GM12874 (cell line): ENCODE results near the gene S100A16.

ENCODE experiments used
- TF ChIP-seq, protein P1 (sequence below): IDR thresholded peaks from 2 replicates; pipeline ENCODE4 v1.5.1; 2011; ENCODE audit warnings: low read depth, mild to moderate bottlenecking, control low read depth, low read length, moderate library complexity; ENCODE audit not compliant: insufficient read depth

Gene S100A16

DNA sequence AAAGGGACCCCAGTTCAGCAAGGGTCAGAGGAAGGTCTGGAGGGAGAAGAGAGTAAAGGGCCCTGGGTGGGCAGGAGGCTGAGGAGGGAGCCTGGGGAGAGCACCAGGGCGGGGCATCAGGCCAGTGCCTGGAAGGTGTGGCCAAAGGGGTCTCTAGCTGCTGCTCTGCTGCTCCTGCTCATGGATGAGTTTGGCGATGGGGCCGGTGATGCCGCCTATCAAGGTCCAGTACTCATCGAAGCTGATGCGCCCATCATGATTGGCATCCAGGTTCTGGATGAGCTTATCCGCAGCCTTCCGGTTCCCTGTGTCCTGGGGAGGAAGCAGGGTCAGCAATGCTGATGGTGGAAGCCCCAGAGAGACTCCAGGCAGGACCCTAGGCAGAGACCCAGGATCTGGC is 5.6 kb downstream of the S100A16 start:
- TF ChIP-seq, protein P1, sequence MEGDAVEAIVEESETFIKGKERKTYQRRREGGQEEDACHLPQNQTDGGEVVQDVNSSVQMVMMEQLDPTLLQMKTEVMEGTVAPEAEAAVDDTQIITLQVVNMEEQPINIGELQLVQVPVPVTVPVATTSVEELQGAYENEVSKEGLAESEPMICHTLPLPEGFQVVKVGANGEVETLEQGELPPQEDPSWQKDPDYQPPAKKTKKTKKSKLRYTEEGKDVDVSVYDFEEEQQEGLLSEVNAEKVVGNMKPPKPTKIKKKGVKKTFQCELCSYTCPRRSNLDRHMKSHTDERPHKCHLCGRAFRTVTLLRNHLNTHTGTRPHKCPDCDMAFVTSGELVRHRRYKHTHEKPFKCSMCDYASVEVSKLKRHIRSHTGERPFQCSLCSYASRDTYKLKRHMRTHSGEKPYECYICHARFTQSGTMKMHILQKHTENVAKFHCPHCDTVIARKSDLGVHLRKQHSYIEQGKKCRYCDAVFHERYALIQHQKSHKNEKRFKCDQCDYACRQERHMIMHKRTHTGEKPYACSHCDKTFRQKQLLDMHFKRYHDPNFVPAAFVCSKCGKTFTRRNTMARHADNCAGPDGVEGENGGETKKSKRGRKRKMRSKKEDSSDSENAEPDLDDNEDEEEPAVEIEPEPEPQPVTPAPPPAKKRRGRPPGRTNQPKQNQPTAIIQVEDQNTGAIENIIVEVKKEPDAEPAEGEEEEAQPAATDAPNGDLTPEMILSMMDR: no peak

DNA sequence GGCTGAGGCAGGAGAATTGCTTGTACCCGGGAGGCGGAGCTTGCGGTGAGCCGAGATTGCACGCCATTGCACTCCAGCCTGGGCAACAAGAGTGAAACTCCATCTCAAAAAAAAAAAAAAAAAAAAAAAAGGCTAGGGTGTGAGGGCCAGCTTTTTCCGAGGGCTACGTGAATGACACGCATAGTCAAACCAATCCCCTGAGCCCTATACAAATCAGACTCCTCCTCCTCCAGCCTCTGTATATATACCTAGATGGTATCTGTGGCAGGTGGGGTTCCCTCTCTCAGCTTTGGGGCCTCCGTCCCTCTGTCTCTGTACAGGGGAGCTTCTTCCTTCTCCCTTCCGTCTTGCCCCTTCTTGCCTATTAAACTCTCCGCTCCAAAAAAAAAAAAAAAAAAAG is 6.7 kb downstream of the S100A16 start:
- TF ChIP-seq, protein P1: no peak

DNA sequence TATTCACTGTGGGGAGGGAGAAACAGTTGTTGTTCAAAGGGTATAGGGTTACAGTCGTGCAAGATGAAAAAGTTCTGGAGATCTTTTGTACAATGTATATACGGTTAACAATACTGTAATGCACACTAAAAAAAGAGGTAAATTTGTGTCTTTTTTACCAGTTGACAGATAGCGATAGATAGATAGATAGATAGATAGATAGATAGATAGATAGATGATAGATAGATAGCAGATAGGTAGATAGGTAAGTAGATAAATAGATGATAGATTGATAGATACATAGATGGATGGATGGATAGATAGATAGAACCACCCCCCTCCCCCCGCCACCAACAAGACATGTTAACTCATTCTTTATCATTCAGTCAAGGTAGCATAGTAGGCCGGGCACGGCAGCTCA is 10.2 kb downstream of the S100A16 start:
- TF ChIP-seq, protein P1: no peak

DNA sequence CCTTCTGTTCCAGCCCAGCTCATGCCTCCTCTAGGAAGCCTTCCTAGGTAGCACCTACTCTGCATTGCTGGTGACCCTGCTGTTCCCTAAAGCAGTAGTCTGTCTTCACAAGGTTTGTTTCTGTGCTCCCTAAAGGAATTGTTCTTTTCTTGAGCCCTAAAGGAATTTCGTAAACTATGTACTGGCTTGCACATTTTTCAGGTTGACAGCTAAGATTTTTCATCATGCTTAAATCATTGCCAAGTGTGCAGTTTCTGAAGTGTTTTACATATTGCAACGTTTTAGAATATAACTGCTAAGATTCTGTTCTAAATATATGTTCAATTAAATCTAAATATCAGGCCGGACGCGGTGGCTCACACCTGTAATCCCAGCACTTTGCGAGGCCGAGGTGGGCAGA is 13.1 kb downstream of the S100A16 start:
- TF ChIP-seq, protein P1: no peak

DNA sequence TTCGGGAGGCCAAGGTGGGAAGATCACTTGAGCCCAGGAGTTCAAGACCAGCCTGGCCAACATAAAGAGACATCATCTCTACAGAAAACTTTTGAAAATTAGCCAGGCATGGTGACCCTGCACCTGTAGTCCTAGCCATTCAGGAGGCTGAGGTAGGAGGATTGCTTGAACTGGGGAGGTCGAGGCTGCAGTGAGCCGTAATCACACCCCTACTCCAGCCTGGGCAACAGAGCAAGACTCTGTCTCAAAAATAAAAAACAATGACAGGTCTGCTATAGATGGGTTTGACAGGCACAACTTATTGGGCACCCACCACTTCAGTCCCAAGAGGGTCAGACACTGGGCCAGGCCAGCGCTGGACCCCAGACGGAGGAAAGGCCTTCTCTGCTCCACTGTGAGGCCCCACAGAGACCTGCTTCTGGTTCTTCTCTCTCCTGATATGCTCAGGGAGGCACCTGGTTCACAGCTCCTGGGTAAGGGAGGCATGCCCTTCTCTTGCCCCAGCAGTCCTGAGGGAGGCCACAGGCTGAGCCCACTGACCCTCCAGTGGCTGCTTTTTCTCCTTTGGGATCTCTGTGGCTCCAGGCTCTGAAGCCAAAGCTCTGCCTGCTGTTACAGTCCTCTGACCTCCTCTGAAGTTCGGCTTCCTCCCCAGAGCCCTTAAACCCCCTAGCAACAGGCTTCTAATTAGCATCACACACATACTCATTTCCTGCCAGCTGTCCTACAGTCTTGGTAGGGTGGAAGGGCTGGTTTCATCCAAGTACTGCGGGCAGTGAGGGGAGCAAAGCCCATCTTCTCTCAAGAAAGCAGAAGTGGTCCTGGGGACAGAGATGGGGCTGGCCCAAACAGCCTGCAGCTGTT is 14.4 kb downstream of the S100A16 start:
- TF ChIP-seq, protein P1: no peak

DNA sequence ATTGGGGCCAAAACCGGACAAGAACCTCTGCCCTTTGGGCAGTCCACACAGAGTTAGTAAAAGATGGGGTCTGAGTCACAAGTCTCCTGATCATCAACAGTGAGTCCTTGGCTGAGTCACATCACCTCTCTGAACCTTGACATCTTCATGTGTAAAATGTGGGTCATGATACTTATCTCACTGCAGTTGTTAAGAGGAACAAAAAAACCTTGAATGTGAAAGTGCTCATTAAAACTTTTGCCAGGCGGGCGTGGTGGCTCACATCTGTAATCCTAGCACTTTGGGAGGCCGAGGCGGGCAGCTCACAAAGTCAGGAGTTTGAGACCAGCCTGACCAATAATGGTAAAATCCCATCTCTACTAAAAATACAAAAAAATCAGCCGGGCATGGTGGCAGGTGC is 15.7 kb downstream of the S100A16 start:
- TF ChIP-seq, protein P1: no peak

DNA sequence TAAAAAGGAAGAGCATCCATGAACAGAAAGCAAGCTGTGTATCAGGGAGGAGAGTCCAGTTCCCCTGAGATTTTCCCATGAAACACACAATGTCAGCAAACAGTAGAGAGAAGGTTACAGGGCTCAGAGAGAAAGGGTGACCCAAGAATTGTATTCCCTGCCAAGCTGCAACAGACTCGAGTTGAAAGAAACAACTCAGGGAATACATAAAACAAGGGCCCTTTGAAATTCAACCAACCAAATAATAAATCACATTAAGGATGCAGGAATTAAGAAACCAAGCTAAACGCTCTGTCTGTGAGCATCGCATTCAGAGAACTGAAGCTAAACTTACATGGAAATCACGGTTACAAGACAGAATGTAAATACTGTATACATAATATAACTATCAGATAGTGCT is 20.2 kb downstream of the S100A16 start:
- TF ChIP-seq, protein P1: no peak
